SU-DHL-6 (cell line): ENCODE measurements around the gene RTRAF.

Source experiments
- H2AFZ ChIP-seq: fragments of 200-600 bp; sonication (generic); 2 replicates; pipeline ENCODE4 v1.6.1; 2014; ENCODE audit warnings: low read depth, mild to moderate bottlenecking, moderate library complexity, mixed read lengths, antibody characterized with exemption, low read length; ENCODE audit not compliant: severe bottlenecking
- H3F3A ChIP-seq: fragments of 200-600 bp; shearing (Covaris generic); 2 replicates; pipeline ENCODE4 v1.6.0; 2016; ENCODE audit warnings: antibody characterized with exemption, mild to moderate bottlenecking; ENCODE audit not compliant: insufficient read depth
- H3K27ac ChIP-seq: fragments of 200-600 bp; sonication (generic); 2 replicates; pipeline ENCODE4 v1.5.1; 2016; ENCODE audit warnings: low read depth, mild to moderate bottlenecking, low read length, moderate library complexity, mixed read lengths
- H3K27me3 ChIP-seq: fragments of 200-600 bp; sonication (generic), shearing (Covaris generic); 2 replicates; pipeline ENCODE4 v1.6.0; 2014; ENCODE audit warnings: mild to moderate bottlenecking, low read length
- H3K36me3 ChIP-seq: fragments of 200-600 bp; sonication (generic); 2 replicates; pipeline ENCODE4 v1.6.1; 2014; ENCODE audit warnings: mild to moderate bottlenecking, low read length, mixed read lengths
- H3K4me2 ChIP-seq: fragments of 300-600, 200-600 bp; shearing (Covaris generic), sonication (generic); 2 replicates; pipeline ENCODE4 v1.6.0; 2014; ENCODE audit warnings: low read length, low read depth, mild to moderate bottlenecking; ENCODE audit not compliant: poor library complexity, severe bottlenecking
- H3K4me3 ChIP-seq: fragments of 200-600 bp; sonication (generic); 2 replicates; pipeline ENCODE4 v1.5.1; 2014; ENCODE audit warnings: antibody characterized with exemption, low read length, mild to moderate bottlenecking, mixed read lengths; ENCODE audit not compliant: insufficient read depth, poor library complexity, severe bottlenecking
- H3K79me2 ChIP-seq: fragments of 200-600 bp; sonication (generic); 2 replicates; pipeline ENCODE4 v1.6.1; 2014; ENCODE audit warnings: mild to moderate bottlenecking, low read length, moderate library complexity; ENCODE audit not compliant: insufficient read depth
- H3K9ac ChIP-seq: fragments of 200-600 bp; sonication (generic); 2 replicates; pipeline ENCODE4 v1.7.0; 2014; ENCODE audit warnings: mild to moderate bottlenecking, low read length
- H3K9me2 ChIP-seq: fragments of 200-600 bp; sonication (generic); replicated peaks from 2 replicates; pipeline ENCODE4 v1.6.1; 2014; ENCODE audit warnings: low read length; ENCODE audit not compliant: insufficient read depth
- H3K9me3 ChIP-seq: fragments of 200-600 bp; sonication (generic); 2 replicates; pipeline ENCODE4 v1.6.1; 2014; ENCODE audit warnings: low read length, mixed read lengths; ENCODE audit not compliant: insufficient read depth
- H4K20me1 ChIP-seq: fragments of 200-600 bp; sonication (generic); 2 replicates; pipeline ENCODE4 v1.6.1; 2014; ENCODE audit warnings: low read depth, mild to moderate bottlenecking, antibody characterized with exemption, low read length, moderate library complexity, mixed read lengths
- EZH2phosphoT487 ChIP-seq: fragments of 200-600 bp; sonication (generic), shearing (Covaris generic); conservative IDR thresholded peaks from 2 replicates; pipeline ENCODE4 v1.6.1; 2018; ENCODE audit warnings: mild to moderate bottlenecking, antibody characterized with exemption, low read length, moderate library complexity, mixed read lengths
- TF ChIP-seq, protein P1 (sequence below): fragments of 200-600 bp; sonication (generic); IDR thresholded peaks from one replicate; pipeline ENCODE4 v1.5.1; 2017; ENCODE audit warnings: antibody characterized with exemption, mild to moderate bottlenecking, low read length, moderate library complexity; ENCODE audit not compliant: insufficient read depth, poor library complexity, severe bottlenecking

The RTRAF gene

GRCh38 chr14:51954657-51955056, 34.7 kb upstream of the RTRAF start:
- Histone ChIP-seq H2AFZ (no peak overlapping the region), H3K4me2 (no peak overlapping the region), H3K27ac (no peak overlapping the region), H3K9ac (no peak overlapping the region), H3F3A (no peaks in the 10 kb centered on the region), H4K20me1 (no peaks in the 10 kb centered on the region), H3K36me3 (no peaks in the 10 kb centered on the region), H3K9me2 (no peaks in the 10 kb centered on the region), H3K9me3 (no peaks in the 10 kb centered on the region), H3K27me3 (no peaks in the 10 kb centered on the region), H3K79me2 (no peaks in the 10 kb centered on the region), H3K4me3 (no peak overlapping the region)
- TF ChIP-seq EZH2phosphoT487 = no peak
- TF ChIP-seq, protein P1, sequence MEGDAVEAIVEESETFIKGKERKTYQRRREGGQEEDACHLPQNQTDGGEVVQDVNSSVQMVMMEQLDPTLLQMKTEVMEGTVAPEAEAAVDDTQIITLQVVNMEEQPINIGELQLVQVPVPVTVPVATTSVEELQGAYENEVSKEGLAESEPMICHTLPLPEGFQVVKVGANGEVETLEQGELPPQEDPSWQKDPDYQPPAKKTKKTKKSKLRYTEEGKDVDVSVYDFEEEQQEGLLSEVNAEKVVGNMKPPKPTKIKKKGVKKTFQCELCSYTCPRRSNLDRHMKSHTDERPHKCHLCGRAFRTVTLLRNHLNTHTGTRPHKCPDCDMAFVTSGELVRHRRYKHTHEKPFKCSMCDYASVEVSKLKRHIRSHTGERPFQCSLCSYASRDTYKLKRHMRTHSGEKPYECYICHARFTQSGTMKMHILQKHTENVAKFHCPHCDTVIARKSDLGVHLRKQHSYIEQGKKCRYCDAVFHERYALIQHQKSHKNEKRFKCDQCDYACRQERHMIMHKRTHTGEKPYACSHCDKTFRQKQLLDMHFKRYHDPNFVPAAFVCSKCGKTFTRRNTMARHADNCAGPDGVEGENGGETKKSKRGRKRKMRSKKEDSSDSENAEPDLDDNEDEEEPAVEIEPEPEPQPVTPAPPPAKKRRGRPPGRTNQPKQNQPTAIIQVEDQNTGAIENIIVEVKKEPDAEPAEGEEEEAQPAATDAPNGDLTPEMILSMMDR = no peak

DNA sequence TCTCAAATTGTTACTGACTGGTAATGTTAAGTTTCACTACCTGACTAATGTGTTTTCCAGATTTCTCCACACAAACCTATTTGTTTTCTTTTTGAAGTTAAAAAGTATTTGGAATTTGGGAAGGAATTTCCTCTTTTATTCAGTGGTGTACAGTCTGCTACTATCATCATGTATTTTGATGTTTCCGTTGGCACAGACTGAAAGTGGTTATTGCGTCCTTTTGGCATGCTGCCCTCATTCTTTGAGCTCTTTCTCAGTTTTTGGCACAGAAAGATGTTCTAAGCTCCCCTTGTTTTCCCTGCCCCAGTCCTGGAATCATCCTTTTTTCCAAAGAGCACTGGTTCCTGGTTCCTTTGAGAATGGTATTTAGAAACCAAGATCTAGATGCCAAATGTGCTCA, 31.4 kb upstream of the RTRAF start:
- Histone ChIP-seq H3K36me3 (no peaks in the 10 kb centered on the region), H3K79me2 (no peaks in the 10 kb centered on the region), H4K20me1 (no peaks in the 10 kb centered on the region), H3F3A (no peaks in the 10 kb centered on the region), H3K9ac (no peak overlapping the region), H3K4me3 (no peak overlapping the region), H2AFZ (no peak overlapping the region), H3K9me3 (no peaks in the 10 kb centered on the region), H3K27me3 (no peaks in the 10 kb centered on the region), H3K9me2 (no peaks in the 10 kb centered on the region), H3K27ac (no peak overlapping the region), H3K4me2 (no peak overlapping the region)
- TF ChIP-seq EZH2phosphoT487 = no peak
- TF ChIP-seq, protein P1 = no peak

DNA sequence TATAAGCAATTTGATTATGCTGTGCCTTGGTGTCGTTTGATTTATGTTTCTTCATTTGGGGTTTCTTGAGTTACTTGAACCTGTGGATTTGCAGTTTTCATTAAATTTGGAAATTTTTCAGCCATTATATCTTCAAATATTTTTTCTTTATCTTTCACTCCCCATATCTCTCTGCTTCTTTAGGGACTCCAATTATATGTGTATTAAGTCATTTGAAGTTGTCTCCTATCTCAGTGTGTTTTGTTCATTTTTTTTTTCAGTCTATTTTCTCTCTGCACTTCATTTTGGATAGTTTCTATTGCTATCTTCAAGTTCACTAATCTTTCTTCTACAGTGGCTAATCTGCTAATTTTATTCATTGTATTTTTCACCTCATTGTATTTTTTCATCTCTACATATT, 29.4 kb upstream of the RTRAF start:
- Histone ChIP-seq H3K79me2 (no peaks in the 10 kb centered on the region), H3K27ac (no peak overlapping the region)

More for the DNA sequence above, 29.4 kb upstream of the RTRAF start:
- no peak overlapping the region for H2AFZ ChIP-seq
- H3K4me3 ChIP-seq = no peak overlapping the region
- H3K36me3 ChIP-seq = no peaks in the 10 kb centered on the region
- TF ChIP-seq, protein P1 = no peak
- no peaks in the 10 kb centered on the region for H3F3A ChIP-seq
- no peak overlapping the region for H3K9ac ChIP-seq
- no peaks in the 10 kb centered on the region for H3K9me2 ChIP-seq
- no peaks in the 10 kb centered on the region for H3K9me3 ChIP-seq
- no peak overlapping the region for H3K4me2 ChIP-seq
- H3K27me3 ChIP-seq = no peaks in the 10 kb centered on the region
- no peaks in the 10 kb centered on the region for H4K20me1 ChIP-seq
